Bronchial epithelial cell (primary cell): ENCODE results near the gene MRC1. TPM values are rescaled to one million over a fixed set of nuclear protein-coding genes. Genes with fewer than 3 reads are reported as not detected.

Experiments used
- DNase-seq: peaks from one replicate; pipeline ENCODE4 v3.0.0-alpha.2; 2010; ENCODE audit warnings: low read depth
- FAIRE-seq: peaks from 2 replicates; lab custom pipeline; 2011; peaks lifted over from hg19 to GRCh38; lab: Jason Lieb, UNC
- H3K27me3 ChIP-seq: 2 replicates; pipeline ENCODE4 v1.5.1; 2011; ENCODE audit warnings: low read length; ENCODE audit not compliant: control insufficient read depth, insufficient read depth
- H3K36me3 ChIP-seq: 2 replicates; pipeline ENCODE4 v1.5.1; 2011; ENCODE audit warnings: low read length; ENCODE audit not compliant: control insufficient read depth, insufficient read depth
- H3K4me3 ChIP-seq: 2 replicates; pipeline ENCODE4 v1.5.1; 2011; ENCODE audit warnings: mild to moderate bottlenecking, low read depth, low read length, control low read depth
- CTCF ChIP-seq: IDR thresholded peaks from 2 replicates; pipeline ENCODE4 v1.5.1; 2011; ENCODE audit warnings: mild to moderate bottlenecking, moderate library complexity, low read length, control low read depth, inconsistent platforms; ENCODE audit not compliant: insufficient read depth, severe bottlenecking
- total RNA-seq: library from RNA; depleted of rRNA; stranded (reverse); fragments of >200 nt; gene quantifications from 2 replicates; pipeline ENCODE4 v1.2.1, GENCODE V29; 2014

Gene MRC1
- total RNA-seq, 1 donor from 2014 or later = under 0.01 TPM

GRCh38 chr10:17847585-17848296 lies 38.6 kb downstream of the MRC1 start:
- DNase-seq (peak; percentile 10), FAIRE-seq (no peak)
- peak; percentile 13 for TF ChIP-seq CTCF
- Histone ChIP-seq H3K27me3 (no peaks in the 10 kb centered on the region), H3K36me3 (no peaks in the 10 kb centered on the region), H3K4me3 (no peak overlapping the region)

GRCh38 chr10:17848646-17849045 lies 39.5 kb downstream of the MRC1 start:
- no peak for FAIRE-seq

GRCh38 chr10:17850501-17850900 lies 41.4 kb downstream of the MRC1 start:
- FAIRE-seq (no peak), DNase-seq (no peak)
- no peak for TF ChIP-seq CTCF
- no peak overlapping the region for H3K4me3 ChIP-seq
- H3K27me3 ChIP-seq = no peaks in the 10 kb centered on the region
- no peaks in the 10 kb centered on the region for H3K36me3 ChIP-seq

More at GRCh38 chr10:17848646-17849045, 39.5 kb downstream of the MRC1 start:
- TF ChIP-seq CTCF = no peak
- Histone ChIP-seq H3K27me3 (no peaks in the 10 kb centered on the region), H3K36me3 (no peaks in the 10 kb centered on the region), H3K4me3 (no peak overlapping the region)
- DNase-seq = no peak

GRCh38 chr10:17851611-17852010 lies 42.5 kb downstream of the MRC1 start:
- H3K36me3 ChIP-seq = no peaks in the 10 kb centered on the region
- H3K4me3 ChIP-seq = no peak overlapping the region
- TF ChIP-seq CTCF = no peak
- no peaks in the 10 kb centered on the region for H3K27me3 ChIP-seq
- no peak for DNase-seq
- no peak for FAIRE-seq

- Histone ChIP-seq H3K27me3 (no peaks in the 10 kb centered on the region), H3K4me3 (no peak overlapping the region), H3K36me3 (no peaks in the 10 kb centered on the region)
- TF ChIP-seq CTCF = no peak
- no peak for DNase-seq
- FAIRE-seq = no peak
Measured at GRCh38 chr10:17854044-17854652, 45.0 kb downstream of the MRC1 start.
